ENCODE data around the gene MYPOP.
A peak's percentile ranks its signal among the peaks of the same experiment; 100 is the strongest.

Gene MYPOP

DNA sequence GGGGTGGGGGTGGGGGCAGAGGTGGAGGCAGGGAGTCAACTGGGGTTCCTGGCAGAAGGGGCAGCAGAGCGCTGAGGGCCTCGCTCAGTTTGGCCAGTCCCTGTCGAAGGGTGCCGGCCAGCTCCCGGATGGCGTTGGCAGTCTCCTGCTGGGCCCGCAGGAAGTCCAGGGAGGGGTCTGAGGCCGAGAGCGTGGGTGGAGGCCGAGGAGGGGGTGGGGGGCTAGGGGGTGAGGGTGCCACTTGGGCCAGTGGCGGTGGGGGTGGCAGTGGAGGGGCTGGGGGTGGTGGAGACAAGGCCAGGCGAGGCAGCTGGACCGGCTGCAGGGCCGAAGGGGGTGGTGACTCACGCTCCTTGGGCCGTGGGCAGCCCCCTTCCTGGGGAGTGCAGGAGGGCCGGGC, 11.5 kb downstream of the MYPOP start:
- H3K4me3 ChIP-seq (ENCODE audit: low read depth, low read length): no peak overlapping the region
- H3K4me1 ChIP-seq (ENCODE audit: control insufficient read depth, insufficient read depth, low read length, unreplicated experiment): no peaks in the 10 kb centered on the region
- no peaks in the 10 kb centered on the region for H3K27me3 ChIP-seq (ENCODE audit: insufficient read depth, low read length)
- no peak overlapping the region for H3K27ac ChIP-seq (ENCODE audit: low read depth, low read length)
- no peaks in the 10 kb centered on the region for H3K79me2 ChIP-seq (ENCODE audit: control insufficient read depth, insufficient read depth, low read length, unreplicated experiment)
- H3K36me3 ChIP-seq (ENCODE audit: insufficient read depth, low read length): no peaks in the 10 kb centered on the region
- H2AFZ ChIP-seq (ENCODE audit: low read length, unreplicated experiment): no peak overlapping the region

GRCh38 chr19:45889210-45889885, 13.1 kb downstream of the MYPOP start:
- no peak overlapping the region for H2AFZ ChIP-seq (ENCODE audit: low read length, unreplicated experiment)
- no peak overlapping the region for H3K27ac ChIP-seq (ENCODE audit: low read depth, low read length)
- H3K4me1 ChIP-seq (ENCODE audit: control insufficient read depth, insufficient read depth, low read length, unreplicated experiment): peaks cover 4% of the 10 kb centered on the region
- no peaks in the 10 kb centered on the region for H3K36me3 ChIP-seq (ENCODE audit: insufficient read depth, low read length)
- H3K4me3 ChIP-seq (ENCODE audit: low read depth, low read length): no peak overlapping the region
- H3K27me3 ChIP-seq (ENCODE audit: insufficient read depth, low read length): no peaks in the 10 kb centered on the region
- peaks cover 4% of the 10 kb centered on the region for H3K79me2 ChIP-seq (ENCODE audit: control insufficient read depth, insufficient read depth, low read length, unreplicated experiment)

GRCh38 chr19:45887200-45887710, 15.2 kb downstream of the MYPOP start:
- peaks cover 4% of the 10 kb centered on the region for H3K79me2 ChIP-seq (ENCODE audit: control insufficient read depth, insufficient read depth, low read length, unreplicated experiment)
- H3K4me3 ChIP-seq (ENCODE audit: low read depth, low read length): peak overlapping the region; percentile 91
- H3K27me3 ChIP-seq (ENCODE audit: insufficient read depth, low read length): no peaks in the 10 kb centered on the region
- H3K27ac ChIP-seq (ENCODE audit: low read depth, low read length): peak overlapping the region; percentile 77
- H3K4me1 ChIP-seq (ENCODE audit: control insufficient read depth, insufficient read depth, low read length, unreplicated experiment): peaks cover 13% of the 10 kb centered on the region
- H3K36me3 ChIP-seq (ENCODE audit: insufficient read depth, low read length): no peaks in the 10 kb centered on the region
- H2AFZ ChIP-seq (ENCODE audit: low read length, unreplicated experiment): peak overlapping the region; percentile 62

- H3K27me3 ChIP-seq (ENCODE audit: insufficient read depth, low read length): no peaks in the 10 kb centered on the region
- H3K27ac ChIP-seq (ENCODE audit: low read depth, low read length): peak overlapping the region; percentile 77
- peaks cover 4% of the 10 kb centered on the region for H3K79me2 ChIP-seq (ENCODE audit: control insufficient read depth, insufficient read depth, low read length, unreplicated experiment)
- peak overlapping the region; percentile 69 for H2AFZ ChIP-seq (ENCODE audit: low read length, unreplicated experiment)
- no peaks in the 10 kb centered on the region for H3K36me3 ChIP-seq (ENCODE audit: insufficient read depth, low read length)
- peaks cover 13% of the 10 kb centered on the region for H3K4me1 ChIP-seq (ENCODE audit: control insufficient read depth, insufficient read depth, low read length, unreplicated experiment)
- peak overlapping the region; percentile 91 for H3K4me3 ChIP-seq (ENCODE audit: low read depth, low read length)
Measured at GRCh38 chr19:45886427-45887199, 15.8 kb downstream of the MYPOP start.

GRCh38 chr19:45885556-45886426, 16.6 kb downstream of the MYPOP start, which contains the start of gene IRF2BP1:
TSS of gene IRF2BP1 (minus strand) at chr19:45886141. CDS start at chr19:45885774, 367 bp downstream.
- H3K4me3 ChIP-seq (ENCODE audit: low read depth, low read length): peak within 1 kb of the TSS; percentile 91
- peaks cover 13% of the 10 kb centered on the region for H3K4me1 ChIP-seq (ENCODE audit: control insufficient read depth, insufficient read depth, low read length, unreplicated experiment)
- peaks cover 4% of the 10 kb centered on the region for H3K79me2 ChIP-seq (ENCODE audit: control insufficient read depth, insufficient read depth, low read length, unreplicated experiment)
- peak within 1 kb of the TSS; percentile 69 for H2AFZ ChIP-seq (ENCODE audit: low read length, unreplicated experiment)
- no peaks in the 10 kb centered on the region for H3K27me3 ChIP-seq (ENCODE audit: insufficient read depth, low read length)
- H3K27ac ChIP-seq (ENCODE audit: low read depth, low read length): peak within 1 kb of the TSS; percentile 77
- H3K36me3 ChIP-seq (ENCODE audit: insufficient read depth, low read length): no peaks in the 10 kb centered on the region

GRCh38 chr19:45884682-45885555, 17.5 kb downstream of the MYPOP start:
- Histone ChIP-seq H3K27ac (ENCODE audit: low read depth, low read length) (peak overlapping the region; percentile 77; the same call in 1 of the 2 replicates), H3K4me1 (ENCODE audit: control insufficient read depth, insufficient read depth, low read length, unreplicated experiment) (peaks cover 13% of the 10 kb centered on the region), H3K27me3 (ENCODE audit: insufficient read depth, low read length) (no peaks in the 10 kb centered on the region), H3K36me3 (ENCODE audit: insufficient read depth, low read length) (no peaks in the 10 kb centered on the region), H2AFZ (ENCODE audit: low read length, unreplicated experiment) (no peak overlapping the region), H3K79me2 (ENCODE audit: control insufficient read depth, insufficient read depth, low read length, unreplicated experiment) (peaks cover 4% of the 10 kb centered on the region), H3K4me3 (ENCODE audit: low read depth, low read length) (peak overlapping the region; percentile 91)

DNA sequence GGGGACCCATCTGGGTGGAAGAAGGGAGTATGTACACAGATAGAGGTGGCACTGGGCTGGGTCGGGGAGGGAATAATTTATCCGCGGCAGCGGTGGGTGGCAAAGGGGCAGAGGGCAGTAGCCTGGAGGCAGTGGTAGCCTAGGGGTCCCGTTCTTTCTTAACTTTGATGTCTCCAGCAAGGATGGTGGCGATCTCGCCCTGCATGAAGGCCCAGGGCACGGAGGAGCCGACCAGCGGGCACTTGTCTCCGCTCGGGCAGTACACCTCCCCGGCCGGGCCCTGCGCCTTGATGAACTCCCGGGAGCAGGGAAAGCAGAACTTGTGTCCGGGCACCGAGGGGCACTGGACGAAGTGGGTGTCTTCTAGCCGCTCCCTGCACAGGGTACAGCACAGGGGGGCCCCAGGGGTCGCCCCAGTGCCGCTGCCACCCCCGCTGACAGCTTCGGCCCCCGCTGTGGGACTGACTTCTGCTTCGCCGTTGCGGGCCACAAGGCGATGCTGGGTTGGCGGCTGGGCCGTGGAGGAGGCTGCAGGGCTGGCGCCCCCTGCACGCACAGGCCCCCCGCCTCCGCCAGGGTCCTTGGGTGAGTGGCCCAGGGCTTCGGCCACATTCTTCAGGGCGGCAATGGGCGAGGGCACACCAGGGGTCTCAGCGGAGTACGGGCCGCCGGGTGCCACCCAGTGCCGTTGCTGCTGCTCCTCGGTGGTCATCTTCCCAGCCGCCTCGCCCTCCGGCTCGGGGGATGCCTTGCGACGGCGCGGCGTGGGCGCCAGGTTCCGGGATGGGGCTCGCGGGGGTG, 18.3 kb downstream of the MYPOP start:
- Histone ChIP-seq H3K4me1 (ENCODE audit: control insufficient read depth, insufficient read depth, low read length, unreplicated experiment) (peaks cover 13% of the 10 kb centered on the region), H3K36me3 (ENCODE audit: insufficient read depth, low read length) (no peaks in the 10 kb centered on the region), H3K79me2 (ENCODE audit: control insufficient read depth, insufficient read depth, low read length, unreplicated experiment) (peaks cover 4% of the 10 kb centered on the region), H2AFZ (ENCODE audit: low read length, unreplicated experiment) (no peak overlapping the region), H3K27me3 (ENCODE audit: insufficient read depth, low read length) (no peaks in the 10 kb centered on the region), H3K27ac (ENCODE audit: low read depth, low read length) (no peak overlapping the region), H3K4me3 (ENCODE audit: low read depth, low read length) (peak overlapping the region; percentile 21; the same call in 1 of the 2 replicates)

DNA sequence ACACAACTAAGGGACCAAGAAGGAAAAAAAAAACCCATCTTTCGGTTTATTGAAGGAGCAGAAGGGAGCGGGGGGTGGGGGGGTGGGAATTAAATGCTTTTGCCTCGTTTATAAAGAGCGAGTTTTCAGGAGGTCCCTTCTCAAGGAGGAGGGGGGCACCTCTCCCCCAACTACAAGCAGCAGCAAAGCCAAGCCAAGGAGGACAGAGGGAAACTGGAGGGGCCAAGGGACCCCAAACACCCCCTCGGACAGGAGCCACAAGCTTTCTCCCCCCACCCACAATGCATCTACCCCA, 18.9 kb downstream of the MYPOP start:
- Histone ChIP-seq H3K79me2 (ENCODE audit: control insufficient read depth, insufficient read depth, low read length, unreplicated experiment) (peaks cover 4% of the 10 kb centered on the region), H3K36me3 (ENCODE audit: insufficient read depth, low read length) (no peaks in the 10 kb centered on the region), H3K27ac (ENCODE audit: low read depth, low read length) (no peak overlapping the region), H3K27me3 (ENCODE audit: insufficient read depth, low read length) (no peaks in the 10 kb centered on the region), H3K4me1 (ENCODE audit: control insufficient read depth, insufficient read depth, low read length, unreplicated experiment) (peaks cover 13% of the 10 kb centered on the region), H2AFZ (ENCODE audit: low read length, unreplicated experiment) (no peak overlapping the region), H3K4me3 (ENCODE audit: low read depth, low read length) (0 out of 2 replicates have a peak overlapping the region, but pooled peaks have one; percentile 21)
